ENCODE results near the gene NSMF.

The NSMF gene

GRCh38 chr9:137433349-137433915 is 25.7 kb downstream of the NSMF start:
- no peak for DNase-seq (ENCODE audit: low read depth in 2 of 3, low spot score in 1 of 3)

DNA sequence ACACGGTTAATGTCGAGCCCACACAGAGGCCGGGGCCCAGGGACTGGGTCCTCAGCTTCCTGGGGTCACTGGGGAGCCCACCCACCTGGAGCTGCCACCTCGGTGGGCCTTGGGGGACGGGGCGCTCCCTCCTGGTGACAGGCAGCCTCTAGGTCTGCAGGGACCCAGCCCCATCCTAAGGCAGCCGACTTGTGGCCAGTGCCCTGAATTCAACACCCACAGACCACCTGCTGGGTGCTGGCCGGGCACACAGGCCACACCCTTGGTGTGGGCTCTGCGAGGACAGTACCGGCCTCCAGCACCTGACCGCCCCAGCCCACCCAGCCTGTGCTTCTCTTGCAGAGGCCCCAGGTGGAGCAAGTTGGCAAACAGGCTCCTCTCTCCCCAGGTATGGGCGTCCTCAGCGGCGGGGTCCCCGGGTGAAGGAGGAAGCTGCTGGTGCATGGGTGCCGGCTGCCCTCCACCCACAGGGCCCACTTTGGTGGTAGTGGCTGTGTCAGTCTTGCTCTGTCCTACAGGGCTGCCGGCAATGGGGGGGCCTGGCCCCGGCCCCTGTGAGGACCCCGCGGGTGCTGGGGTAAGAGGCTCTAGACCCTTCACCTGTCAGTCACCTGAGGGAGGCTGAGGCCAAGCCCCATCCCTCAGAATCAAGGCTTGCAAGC is 26.3 kb downstream of the NSMF start:
- no peak for DNase-seq (ENCODE audit: low read depth in 2 of 3, low spot score in 1 of 3)

GRCh38 chr9:137431416-137431931 is 27.7 kb downstream of the NSMF start:
- no peak for DNase-seq (ENCODE audit: low read depth in 2 of 3, low spot score in 1 of 3)

DNA sequence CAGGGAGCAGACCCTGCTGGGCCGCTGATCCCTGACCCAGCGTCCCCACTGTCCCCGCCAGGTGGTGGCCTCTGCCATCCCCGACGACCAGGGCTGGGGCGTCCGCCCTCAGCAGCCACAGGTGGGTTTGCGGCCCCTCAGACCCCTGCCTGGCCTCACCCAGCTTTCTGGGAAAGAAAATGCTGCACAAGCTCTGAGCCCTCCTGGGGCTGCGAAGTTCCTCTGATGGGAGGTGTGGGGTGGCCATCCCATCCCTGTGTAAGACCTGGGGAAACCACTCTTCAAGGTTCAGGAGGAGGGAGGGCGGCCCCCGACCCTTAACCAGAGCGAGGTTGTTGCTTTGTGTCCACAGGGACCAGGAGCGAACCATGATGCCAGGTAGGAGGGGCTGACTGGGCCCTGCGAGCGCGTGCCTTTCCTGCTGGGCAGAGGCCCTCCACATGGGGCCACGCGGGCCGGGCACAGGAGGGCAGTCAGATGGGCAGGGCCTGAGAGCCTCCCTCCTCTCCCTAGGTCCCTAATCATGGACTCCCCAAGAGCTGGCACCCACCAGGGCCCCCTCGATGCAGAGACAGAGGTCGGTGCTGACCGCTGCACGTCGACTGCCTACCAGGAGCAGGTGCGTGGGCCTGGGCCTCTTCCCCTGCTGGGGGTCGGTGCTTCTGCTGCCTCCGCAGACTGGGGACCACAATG is 28.3 kb downstream of the NSMF start:
- DNase-seq (ENCODE audit: low read depth in 2 of 3, low spot score in 1 of 3), result no peak

DNA sequence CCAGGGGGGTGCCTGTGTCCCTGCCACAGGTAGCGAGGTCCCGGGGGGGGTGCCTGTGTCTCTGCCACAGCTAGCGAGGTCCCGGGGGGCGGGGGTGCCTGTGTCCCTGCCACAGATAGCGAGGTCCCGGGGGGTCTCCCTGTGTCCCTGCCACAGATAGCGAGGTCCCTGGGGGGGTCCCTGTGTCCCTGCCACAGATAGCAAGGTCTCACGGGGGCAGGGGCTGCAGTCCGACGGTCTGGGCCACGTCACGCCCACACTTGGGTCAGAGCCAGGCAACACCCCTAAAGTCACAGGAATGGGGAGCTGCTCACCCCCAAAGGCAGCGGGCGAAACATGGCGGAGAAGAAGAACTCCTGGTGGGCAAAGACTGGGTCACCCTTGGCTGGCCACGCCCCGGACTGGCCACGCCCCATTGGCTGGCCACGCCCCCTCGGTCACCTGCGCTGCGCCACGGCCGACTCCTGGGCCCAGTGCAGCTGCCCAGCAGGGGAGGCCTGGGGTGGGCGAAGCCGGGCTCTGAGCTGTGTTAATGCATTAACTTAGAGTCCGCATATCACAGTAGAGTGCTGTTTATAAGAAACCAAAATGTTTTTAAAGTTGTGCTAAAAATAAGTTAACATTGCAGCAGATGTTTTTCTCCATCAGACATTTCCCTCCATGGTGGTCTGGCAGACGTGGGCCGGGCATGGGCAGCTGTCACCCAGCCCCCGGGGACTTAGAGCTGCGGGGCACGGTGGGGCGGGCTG is 29.0 kb downstream of the NSMF start:
- no peak for DNase-seq (ENCODE audit: low read depth in 2 of 3, low spot score in 1 of 3)

- DNase-seq (ENCODE audit: low read depth in 2 of 3, low spot score in 1 of 3), result no peak
Observed at GRCh38 chr9:137429546-137429890, 29.6 kb downstream of the NSMF start.

GRCh38 chr9:137428841-137429545 is 30.1 kb downstream of the NSMF start:
- DNase-seq (ENCODE audit: low read depth in 2 of 3, low spot score in 1 of 3), result no peak

DNA sequence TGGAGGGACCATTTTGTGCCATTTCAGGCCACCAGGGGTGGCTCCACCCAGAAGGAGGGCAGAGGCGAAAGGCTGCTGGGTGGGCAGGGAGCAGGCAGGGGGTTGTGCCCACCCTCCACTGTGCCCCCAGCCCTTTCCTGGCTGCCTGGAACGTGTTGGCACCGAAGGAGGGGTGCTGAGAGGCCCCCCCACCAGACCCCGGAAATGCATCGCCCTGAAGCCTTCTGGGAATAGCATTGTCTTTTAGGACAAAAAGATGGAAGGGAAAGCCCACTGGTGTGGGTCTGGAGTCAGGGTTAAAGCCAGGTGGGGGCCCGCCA is 30.9 kb downstream of the NSMF start:
- DNase-seq (ENCODE audit: low read depth in 2 of 3, low spot score in 1 of 3), result no peak

GRCh38 chr9:137427454-137428310 is 31.5 kb downstream of the NSMF start:
- DNase-seq (ENCODE audit: low read depth in 2 of 3, low spot score in 1 of 3), result no peak

GRCh38 chr9:137426018-137426681 is 33.0 kb downstream of the NSMF start:
- no peak for DNase-seq (ENCODE audit: low read depth in 2 of 3, low spot score in 1 of 3)

GRCh38 chr9:137423514-137424291 is 35.4 kb downstream of the NSMF start:
- no peak for DNase-seq (ENCODE audit: low read depth in 2 of 3, low spot score in 1 of 3)

- DNase-seq (ENCODE audit: low read depth in 2 of 3, low spot score in 1 of 3), result peak; percentile 93 to 97 (median 95)
Observed at GRCh38 chr9:137422604-137423513, 36.3 kb downstream of the NSMF start, which contains the start of the genes EXD3 and NOXA1. Gene EXD3 (minus strand): TSS chr9:137423162. CDS start chr9:137395357, 27,805 bp downstream. Gene NOXA1 (plus strand): TSS chr9:137423393. CDS start chr9:137423530, 137 bp downstream.

GRCh38 chr9:137421838-137422603 is 37.1 kb downstream of the NSMF start:
- DNase-seq (ENCODE audit: low read depth in 2 of 3, low spot score in 1 of 3), result no peak

GRCh38 chr9:137417161-137418021 is 41.7 kb downstream of the NSMF start:
- DNase-seq (ENCODE audit: low read depth in 2 of 3, low spot score in 1 of 3), result no peak

DNA sequence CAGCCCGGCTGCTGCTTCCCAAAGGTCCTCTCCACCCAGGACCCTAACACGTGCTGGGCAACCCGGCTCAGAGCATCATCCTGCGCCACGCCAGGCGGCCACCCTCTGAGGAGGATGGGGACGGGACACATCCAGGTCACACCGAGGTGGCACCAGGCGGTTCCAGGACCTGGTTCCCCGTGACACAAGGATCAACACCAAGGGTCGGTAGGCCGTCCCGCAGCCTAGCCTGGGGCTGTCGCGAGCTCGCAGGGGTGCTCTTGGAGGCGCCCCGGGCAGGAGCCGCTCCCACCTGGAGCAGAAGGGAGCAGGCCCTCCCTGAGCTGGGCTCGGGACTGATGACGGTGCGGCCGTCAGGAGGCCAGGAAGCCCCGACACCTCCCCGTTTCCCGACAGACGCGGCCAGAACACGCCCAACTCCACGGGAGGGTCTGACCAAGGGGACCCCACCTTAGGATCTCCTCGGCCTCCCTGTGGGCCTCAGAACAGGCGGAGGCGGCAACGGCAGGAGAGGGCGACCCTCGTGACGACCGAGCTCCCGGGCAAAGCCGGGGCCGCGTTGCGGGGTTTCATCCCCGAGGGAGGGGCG is 42.5 kb downstream of the NSMF start:
- DNase-seq (ENCODE audit: low read depth in 2 of 3, low spot score in 1 of 3), result no peak
